IPS-20b (cell line): ENCODE data around the gene CCR5AS.

ENCODE experiments used
- H3K27ac ChIP-seq: one replicate; pipeline ENCODE4 v1.5.1; 2013; ENCODE audit warnings: low read length
- H3K27me3 ChIP-seq: 2 replicates; pipeline ENCODE4 v1.6.1; 2013; ENCODE audit warnings: mild to moderate bottlenecking, low read length, inconsistent platforms; ENCODE audit not compliant: insufficient read depth
- H3K36me3 ChIP-seq: 2 replicates; pipeline ENCODE4 v1.6.1; 2013; ENCODE audit warnings: low read depth, mild to moderate bottlenecking, inconsistent platforms, low read length, moderate library complexity; ENCODE audit not compliant: insufficient read depth
- H3K4me1 ChIP-seq: 2 replicates; pipeline ENCODE4 v1.6.1; 2013; ENCODE audit warnings: mild to moderate bottlenecking, control low read depth, inconsistent platforms, low read length, moderate library complexity; ENCODE audit not compliant: insufficient read depth
- H3K4me3 ChIP-seq: 2 replicates; pipeline ENCODE4 v1.5.1; 2013; ENCODE audit warnings: mild to moderate bottlenecking, low read length, inconsistent platforms
- H3K9ac ChIP-seq: 2 replicates; pipeline ENCODE4 v1.6.1; 2013; ENCODE audit warnings: low read depth, mild to moderate bottlenecking, inconsistent platforms, low read length, moderate library complexity
- H3K9me3 ChIP-seq: 2 replicates; pipeline ENCODE4 v1.6.1; 2013; ENCODE audit warnings: mild to moderate bottlenecking, low read depth, low read length, inconsistent platforms; ENCODE audit not compliant: insufficient read depth

CCR5AS gene

DNA sequence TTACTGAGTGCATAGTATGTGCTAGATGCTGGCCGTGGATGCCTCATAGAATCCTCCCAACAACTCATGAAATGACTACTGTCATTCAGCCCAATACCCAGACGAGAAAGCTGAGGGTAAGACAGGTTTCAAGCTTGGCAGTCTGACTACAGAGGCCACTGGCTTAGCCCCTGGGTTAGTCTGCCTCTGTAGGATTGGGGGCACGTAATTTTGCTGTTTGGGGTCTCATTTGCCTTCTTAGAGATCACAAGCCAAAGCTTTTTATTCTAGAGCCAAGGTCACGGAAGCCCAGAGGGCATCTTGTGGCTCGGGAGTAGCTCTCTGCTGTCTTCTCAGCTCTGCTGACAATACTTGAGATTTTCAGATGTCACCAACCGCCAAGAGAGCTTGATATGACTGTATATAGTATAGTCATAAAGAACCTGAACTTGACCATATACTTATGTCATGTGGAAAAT lies 37.2 kb downstream of the CCR5AS start:
- H3K9me3 ChIP-seq, result no peaks in the 10 kb centered on the region
- no peaks in the 10 kb centered on the region for H3K36me3 ChIP-seq
- H3K27me3 ChIP-seq, result 0 out of 2 replicates have a peak, but pooled peaks cover 2% of the 10 kb centered on the region
- no peak overlapping the region for H3K9ac ChIP-seq
- no peak overlapping the region for H3K27ac ChIP-seq
- no peaks in the 10 kb centered on the region for H3K4me1 ChIP-seq
- no peak overlapping the region for H3K4me3 ChIP-seq

DNA sequence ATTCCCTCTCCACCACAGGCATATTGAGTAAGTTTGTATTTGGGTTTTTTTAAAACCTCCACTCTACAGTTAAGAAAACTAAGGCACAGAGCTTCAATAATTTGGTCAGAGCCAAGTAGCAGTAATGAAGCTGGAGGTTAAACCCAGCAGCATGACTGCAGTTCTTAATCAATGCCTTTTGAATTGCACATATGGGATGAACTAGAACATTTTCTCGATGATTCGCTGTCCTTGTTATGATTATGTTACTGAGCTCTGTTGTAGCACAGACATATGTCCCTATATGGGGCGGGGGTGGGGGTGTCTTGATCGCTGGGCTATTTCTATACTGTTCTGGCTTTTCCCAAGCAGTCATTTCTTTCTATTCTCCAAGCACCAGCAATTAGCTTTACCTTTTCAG lies 37.7 kb downstream of the CCR5AS start:
- H3K36me3 ChIP-seq, result no peaks in the 10 kb centered on the region
- H3K27me3 ChIP-seq, result no peaks in the 10 kb centered on the region
- no peaks in the 10 kb centered on the region for H3K4me1 ChIP-seq
- H3K9ac ChIP-seq, result no peak overlapping the region
- H3K9me3 ChIP-seq, result no peaks in the 10 kb centered on the region
- H3K27ac ChIP-seq, result no peak overlapping the region
- no peak overlapping the region for H3K4me3 ChIP-seq

DNA sequence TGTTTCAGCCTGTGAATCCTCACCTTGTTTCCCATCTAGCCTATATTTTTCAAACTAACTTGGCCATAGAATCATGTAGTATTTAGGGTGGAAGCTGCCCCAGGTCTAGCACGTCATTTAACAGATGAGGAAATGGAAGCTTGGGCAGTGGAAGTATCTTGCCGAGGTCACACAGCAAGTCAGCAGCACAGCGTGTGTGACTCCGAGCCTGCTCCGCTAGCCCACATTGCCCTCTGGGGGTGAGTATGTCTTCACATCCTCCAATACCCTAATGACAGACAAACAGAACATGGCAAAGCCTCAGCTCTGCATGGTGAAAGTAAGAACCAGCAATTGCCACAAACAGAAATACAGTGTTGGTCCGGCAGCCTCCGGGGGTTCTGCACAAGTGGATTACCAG lies 38.3 kb downstream of the CCR5AS start:
- Histone ChIP-seq H3K9me3 (no peaks in the 10 kb centered on the region), H3K4me1 (no peaks in the 10 kb centered on the region), H3K27me3 (no peaks in the 10 kb centered on the region), H3K4me3 (no peak overlapping the region), H3K9ac (no peak overlapping the region), H3K36me3 (no peaks in the 10 kb centered on the region), H3K27ac (no peak overlapping the region)

DNA sequence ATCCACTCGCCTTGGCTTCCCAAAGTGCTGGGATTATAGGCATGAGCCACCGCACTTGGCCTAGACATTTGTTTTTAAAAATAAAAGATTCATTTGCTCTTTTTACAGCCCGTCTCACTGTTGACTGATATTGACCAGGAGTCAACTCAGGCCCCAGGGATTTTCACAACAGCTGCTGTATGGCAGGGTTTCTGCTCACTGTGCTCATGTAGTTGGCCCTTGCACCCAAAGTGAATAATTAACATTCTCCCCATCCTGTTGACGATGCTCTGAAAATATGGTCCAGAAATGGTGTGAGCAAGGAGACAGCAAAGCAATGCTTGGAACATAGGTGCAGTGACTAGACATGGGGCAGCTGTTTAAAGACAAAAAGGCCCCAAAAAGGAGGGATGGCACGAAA lies 39.1 kb downstream of the CCR5AS start:
- Histone ChIP-seq H3K9me3 (no peaks in the 10 kb centered on the region), H3K36me3 (no peaks in the 10 kb centered on the region), H3K4me1 (no peaks in the 10 kb centered on the region), H3K27me3 (no peaks in the 10 kb centered on the region), H3K9ac (no peak overlapping the region), H3K4me3 (no peak overlapping the region), H3K27ac (no peak overlapping the region)

DNA sequence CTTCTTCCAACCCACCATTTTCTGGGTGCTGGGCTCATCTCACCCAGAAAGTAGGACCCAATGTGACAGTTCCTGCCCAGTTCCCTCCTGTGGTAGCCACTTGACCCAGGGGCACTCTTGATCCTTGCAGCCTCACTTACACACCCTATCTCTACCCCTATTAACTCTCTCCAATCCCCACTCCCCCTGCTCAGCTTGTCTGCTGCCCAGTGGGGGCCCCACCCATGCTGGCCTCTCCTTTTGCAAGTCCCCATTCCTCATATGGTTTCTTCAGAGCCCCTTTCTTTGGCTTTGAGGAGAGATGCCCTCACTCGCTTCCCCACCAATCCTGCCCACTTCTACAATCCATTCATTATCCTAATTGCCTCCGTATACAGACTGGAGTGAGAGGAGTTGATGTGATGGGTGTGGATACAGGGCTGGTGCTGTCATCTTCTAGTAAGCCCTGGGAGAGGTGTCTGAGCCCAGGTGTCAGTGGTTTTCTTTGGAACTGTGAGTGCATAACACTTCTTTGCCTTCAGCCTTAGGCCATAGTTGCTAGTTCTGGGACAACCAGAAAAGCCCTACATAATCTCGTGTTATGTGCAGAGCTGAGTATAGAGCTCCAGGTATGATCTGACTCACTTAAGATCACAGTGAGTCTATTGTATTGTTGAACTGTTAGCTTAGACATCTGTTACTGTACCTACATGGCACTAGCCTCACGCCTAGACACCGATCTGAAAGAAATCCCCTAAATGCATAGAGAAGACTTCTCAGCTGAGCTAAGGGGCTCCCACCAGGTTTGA lies 40.9 kb downstream of the CCR5AS start:
- Histone ChIP-seq H3K27ac (no peak overlapping the region), H3K27me3 (no peaks in the 10 kb centered on the region), H3K4me1 (no peaks in the 10 kb centered on the region), H3K36me3 (no peaks in the 10 kb centered on the region), H3K9me3 (no peaks in the 10 kb centered on the region), H3K9ac (no peak overlapping the region), H3K4me3 (no peak overlapping the region)

DNA sequence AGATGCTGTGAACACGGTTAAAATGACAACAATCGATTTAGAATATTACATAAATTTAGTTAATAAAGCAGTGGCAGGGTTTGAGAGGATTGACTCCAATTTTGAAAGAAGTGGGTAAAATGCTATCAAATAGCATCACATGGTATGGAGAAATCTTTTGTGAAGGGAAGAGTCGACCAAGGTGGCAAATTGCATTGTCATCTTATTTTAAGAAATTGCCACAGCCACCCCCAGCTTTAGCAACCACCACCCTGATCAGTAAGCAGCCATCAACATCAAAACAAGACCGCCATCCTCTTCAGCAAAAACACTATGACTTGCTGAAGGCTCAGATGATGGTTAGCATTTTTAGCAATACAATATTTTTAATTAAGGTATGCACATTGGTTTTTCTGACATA lies 41.8 kb downstream of the CCR5AS start:
- Histone ChIP-seq H3K27me3 (no peaks in the 10 kb centered on the region), H3K4me3 (no peak overlapping the region), H3K27ac (no peak overlapping the region), H3K36me3 (no peaks in the 10 kb centered on the region), H3K4me1 (no peaks in the 10 kb centered on the region), H3K9me3 (no peaks in the 10 kb centered on the region), H3K9ac (no peak overlapping the region)

DNA sequence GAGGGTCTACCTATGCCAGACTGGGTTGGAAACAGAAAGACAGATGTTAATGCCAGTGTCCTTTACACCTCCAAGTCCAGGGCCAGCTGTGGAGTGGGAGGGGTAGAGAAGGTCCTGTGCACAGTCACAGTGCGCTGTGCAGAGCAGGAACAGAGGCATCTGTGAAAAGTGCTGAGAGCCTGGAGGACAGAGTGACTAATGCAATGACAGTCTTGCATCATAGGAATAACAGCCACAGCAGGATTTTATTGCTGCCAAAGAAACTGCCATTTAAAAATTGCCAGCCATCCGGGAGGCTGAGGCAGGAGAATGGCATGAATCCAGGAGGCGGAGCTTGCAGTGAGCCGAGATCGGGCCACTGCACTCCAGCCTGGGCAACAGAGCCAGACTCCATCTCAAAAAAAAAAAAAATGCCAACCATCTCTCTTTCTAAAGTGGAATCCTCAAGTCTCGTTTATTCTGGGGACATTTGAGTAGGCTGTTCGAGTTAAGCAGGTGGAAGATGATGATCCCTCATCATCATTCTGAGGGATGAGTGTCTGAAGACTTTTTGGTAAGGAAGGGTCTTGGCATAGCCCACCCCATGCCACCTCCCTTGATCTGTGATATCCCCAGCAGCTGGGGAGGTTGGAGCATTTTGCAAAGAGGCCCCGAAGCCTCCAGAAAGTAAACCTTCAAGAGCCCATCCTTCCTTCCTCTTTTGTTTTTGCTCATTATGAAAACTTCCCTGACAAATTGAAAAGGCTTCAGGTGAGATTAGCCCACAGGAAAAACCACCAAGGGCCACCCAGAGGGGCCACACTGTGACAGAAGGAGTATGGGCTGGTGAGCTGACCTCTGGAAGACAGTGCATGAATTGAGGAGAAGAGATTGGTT lies 45.2 kb downstream of the CCR5AS start:
- no peaks in the 10 kb centered on the region for H3K9me3 ChIP-seq
- no peak overlapping the region for H3K27ac ChIP-seq
- H3K9ac ChIP-seq, result no peak overlapping the region
- no peaks in the 10 kb centered on the region for H3K36me3 ChIP-seq
- no peaks in the 10 kb centered on the region for H3K4me1 ChIP-seq
- H3K27me3 ChIP-seq, result no peaks in the 10 kb centered on the region
- no peak overlapping the region for H3K4me3 ChIP-seq

DNA sequence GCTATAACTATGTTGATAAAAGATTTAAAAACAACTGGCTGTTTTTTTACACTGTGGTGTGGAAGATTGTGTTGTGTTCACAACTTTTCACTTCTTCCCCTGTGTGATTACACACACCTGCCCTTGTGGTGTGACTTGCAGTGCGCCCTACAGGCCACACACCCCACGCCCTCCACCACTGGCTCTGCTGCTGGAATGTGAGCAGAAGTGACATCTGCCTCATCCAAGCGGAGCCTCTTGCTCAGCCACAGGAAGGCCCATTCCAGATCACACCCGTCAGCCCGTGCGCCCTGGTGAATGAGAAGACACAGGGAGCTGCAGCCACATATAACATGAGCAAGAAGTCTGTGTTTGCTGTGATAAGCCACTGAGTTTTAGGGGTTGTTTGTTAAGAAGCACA lies 46.0 kb downstream of the CCR5AS start:
- Histone ChIP-seq H3K4me1 (no peaks in the 10 kb centered on the region), H3K27ac (no peak overlapping the region), H3K4me3 (no peak overlapping the region), H3K36me3 (no peaks in the 10 kb centered on the region), H3K9me3 (no peaks in the 10 kb centered on the region), H3K9ac (no peak overlapping the region), H3K27me3 (no peaks in the 10 kb centered on the region)

DNA sequence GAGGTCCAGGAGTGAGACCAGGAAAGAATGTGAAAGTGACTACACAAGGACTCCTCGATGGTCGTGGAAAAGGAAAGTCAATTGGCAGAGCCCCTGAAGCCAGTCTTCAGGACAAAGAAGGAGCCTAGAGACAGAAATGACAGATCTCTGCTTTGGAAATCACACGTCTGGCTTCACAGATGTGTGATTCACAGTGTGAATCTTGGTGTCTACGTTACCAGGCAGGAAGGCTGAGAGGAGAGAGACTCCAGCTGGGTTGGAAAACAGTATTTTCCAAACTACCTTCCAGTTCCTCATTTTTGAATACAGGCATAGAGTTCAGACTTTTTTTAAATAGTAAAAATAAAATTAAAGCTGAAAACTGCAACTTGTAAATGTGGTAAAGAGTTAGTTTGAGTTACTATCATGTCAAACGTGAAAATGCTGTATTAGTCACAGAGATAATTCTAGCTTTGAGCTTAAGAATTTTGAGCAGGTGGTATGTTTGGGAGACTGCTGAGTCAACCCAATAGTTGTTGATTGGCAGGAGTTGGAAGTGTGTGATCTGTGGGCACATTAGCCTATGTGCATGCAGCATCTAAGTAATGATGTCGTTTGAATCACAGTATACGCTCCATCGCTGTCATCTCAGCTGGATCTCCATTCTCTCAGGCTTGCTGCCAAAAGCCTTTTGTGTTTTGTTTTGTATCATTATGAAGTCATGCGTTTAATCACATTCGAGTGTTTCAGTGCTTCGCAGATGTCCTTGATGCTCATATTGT lies 47.0 kb downstream of the CCR5AS start:
- no peak overlapping the region for H3K4me3 ChIP-seq
- H3K36me3 ChIP-seq, result no peaks in the 10 kb centered on the region
- H3K27ac ChIP-seq, result no peak overlapping the region
- H3K9me3 ChIP-seq, result no peaks in the 10 kb centered on the region
- no peaks in the 10 kb centered on the region for H3K27me3 ChIP-seq
- H3K9ac ChIP-seq, result no peak overlapping the region
- H3K4me1 ChIP-seq, result no peaks in the 10 kb centered on the region

DNA sequence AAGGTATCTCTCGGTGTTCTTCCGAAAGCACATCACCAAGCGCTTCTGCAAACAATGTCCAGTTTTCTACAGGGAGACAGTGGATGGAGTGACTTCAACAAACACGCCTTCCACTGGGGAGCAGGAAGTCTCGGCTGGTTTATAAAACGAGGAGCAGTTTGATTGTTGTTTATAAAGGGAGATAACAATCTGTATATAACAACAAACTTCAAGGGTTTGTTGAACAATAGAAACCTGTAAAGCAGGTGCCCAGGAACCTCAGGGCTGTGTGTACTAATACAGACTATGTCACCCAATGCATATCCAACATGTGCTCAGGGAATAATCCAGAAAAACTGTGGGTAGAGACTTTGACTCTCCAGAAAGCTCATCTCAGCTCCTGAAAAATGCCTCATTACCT lies 48.4 kb downstream of the CCR5AS start:
- Histone ChIP-seq H3K36me3 (no peaks in the 10 kb centered on the region), H3K9ac (no peak overlapping the region), H3K9me3 (no peaks in the 10 kb centered on the region), H3K27ac (no peak overlapping the region), H3K4me1 (no peaks in the 10 kb centered on the region), H3K4me3 (no peak overlapping the region), H3K27me3 (no peaks in the 10 kb centered on the region)

DNA sequence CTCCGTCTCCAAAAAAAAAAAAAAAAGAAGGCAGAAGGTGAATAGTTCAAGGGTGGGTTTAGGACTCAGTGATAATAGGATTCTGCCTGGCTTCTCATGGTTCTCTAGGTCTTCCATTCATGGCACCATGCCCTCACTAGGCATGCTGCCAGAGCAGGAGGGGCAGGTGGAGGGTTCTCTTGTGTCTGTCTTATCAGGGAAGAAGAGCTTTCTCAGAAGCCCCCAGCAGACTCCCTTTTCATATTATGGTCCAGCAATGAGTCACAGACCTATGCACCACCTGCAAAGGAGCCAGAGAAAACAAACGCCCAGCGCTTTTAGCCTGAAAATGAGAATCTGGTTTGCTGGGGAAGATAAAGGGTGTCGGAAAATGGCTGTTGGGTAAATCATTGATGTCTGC lies 50.0 kb downstream of the CCR5AS start:
- no peak overlapping the region for H3K9ac ChIP-seq
- H3K27ac ChIP-seq, result no peak overlapping the region
- H3K4me3 ChIP-seq, result no peak overlapping the region
- H3K36me3 ChIP-seq, result no peaks in the 10 kb centered on the region
- no peaks in the 10 kb centered on the region for H3K9me3 ChIP-seq
- no peaks in the 10 kb centered on the region for H3K27me3 ChIP-seq
- no peaks in the 10 kb centered on the region for H3K4me1 ChIP-seq
